GM18508 (cell line): Measurements from ENCODE around the gene GRHL3.

Experiments
- ATAC-seq: cut with Tn5 transposase; IDR thresholded peaks from one replicate; pipeline ENCODE4 v1.9.1; 2021; ENCODE audit warnings: moderate number of reproducible peaks; ENCODE audit not compliant: insufficient read depth, unreplicated experiment

Gene GRHL3

GRCh38 chr1:24317081-24317480 lies 2.1 kb upstream of the GRHL3 start:
- no peak for ATAC-seq

DNA sequence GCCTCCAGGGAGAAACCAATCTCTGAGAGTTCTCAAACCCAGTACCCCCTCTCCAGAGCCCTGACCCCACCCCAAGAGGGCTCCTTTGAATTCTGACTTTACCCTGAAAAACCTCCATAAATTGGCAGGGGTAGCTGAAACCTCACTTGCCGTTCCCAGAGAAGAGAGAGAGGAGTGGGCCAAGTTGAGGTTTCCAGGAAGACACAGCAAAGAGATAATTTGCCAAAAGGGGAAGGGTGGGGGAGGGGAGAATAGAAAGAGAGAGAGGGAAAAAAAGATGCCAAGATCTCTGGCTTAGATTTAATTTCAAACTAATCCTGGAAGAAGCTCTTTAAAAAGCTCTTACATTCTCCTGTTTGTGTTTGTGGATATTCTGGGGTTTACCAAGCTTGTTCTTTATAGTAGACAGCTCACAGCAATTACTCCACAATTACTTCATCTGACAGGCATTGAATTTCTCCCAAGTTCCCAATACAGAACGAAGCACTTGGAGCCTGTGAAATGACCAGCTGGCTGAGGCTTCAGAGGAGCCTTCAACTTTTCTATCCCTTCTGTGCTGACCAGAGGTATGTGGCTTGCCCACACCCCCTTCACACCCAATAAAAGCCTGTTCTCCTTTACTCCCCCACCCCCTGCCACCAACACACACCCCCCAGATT lies 1.1 kb upstream of the GRHL3 start:
- no peak for ATAC-seq

- ATAC-seq: no peak
Observed at GRCh38 chr1:24318615-24319311, 394 bp upstream of the GRHL3 start.

GRCh38 chr1:24319962-24320361 lies 805 bp downstream of the GRHL3 start:
- ATAC-seq: no peak

GRCh38 chr1:24321126-24321525 lies 2.0 kb downstream of the GRHL3 start:
- ATAC-seq: no peak

GRCh38 chr1:24321697-24322469 lies 2.7 kb downstream of the GRHL3 start:
- ATAC-seq: no peak

GRCh38 chr1:24322470-24323177 lies 3.5 kb downstream of the GRHL3 start:
- ATAC-seq: no peak

DNA sequence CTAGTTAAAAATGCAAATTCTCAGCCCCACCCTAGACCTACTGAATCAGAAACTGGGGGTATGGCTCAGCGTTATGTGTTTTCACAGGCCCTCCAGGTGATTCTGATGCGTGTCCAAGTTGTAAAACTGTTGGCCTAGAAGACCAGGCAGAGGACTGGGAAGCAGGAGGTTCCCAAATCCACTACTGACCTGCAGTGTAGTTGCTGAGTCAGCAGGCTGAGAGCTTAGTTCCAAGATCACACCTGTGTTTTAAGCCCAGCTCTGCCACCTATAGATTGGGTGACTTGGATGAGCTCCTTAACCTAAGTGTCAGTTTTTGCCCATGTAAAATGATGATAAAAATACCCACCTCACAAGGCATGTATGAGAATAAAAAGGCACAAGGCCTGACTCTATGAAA lies 4.1 kb downstream of the GRHL3 start:
- ATAC-seq: no peak

DNA sequence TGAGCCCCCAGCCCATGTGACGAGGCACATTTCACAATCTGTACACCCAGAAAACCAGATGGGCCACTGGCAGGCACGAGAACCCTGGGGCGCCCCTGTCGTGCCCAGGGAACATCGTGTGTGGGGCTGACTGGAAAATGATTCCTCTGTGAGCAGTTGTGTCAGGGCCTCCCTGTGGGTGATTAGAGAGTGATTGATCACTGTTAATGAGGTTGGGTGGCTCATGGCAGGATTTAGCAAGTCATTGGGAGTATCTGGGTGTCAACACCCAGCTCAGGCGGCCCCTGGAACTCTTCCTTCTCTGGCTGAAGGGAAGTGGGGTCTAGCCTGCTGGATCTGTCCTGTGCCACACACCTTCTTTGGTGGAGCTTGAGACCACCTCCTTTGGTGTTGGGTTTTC lies 5.7 kb downstream of the GRHL3 start:
- ATAC-seq: no peak

DNA sequence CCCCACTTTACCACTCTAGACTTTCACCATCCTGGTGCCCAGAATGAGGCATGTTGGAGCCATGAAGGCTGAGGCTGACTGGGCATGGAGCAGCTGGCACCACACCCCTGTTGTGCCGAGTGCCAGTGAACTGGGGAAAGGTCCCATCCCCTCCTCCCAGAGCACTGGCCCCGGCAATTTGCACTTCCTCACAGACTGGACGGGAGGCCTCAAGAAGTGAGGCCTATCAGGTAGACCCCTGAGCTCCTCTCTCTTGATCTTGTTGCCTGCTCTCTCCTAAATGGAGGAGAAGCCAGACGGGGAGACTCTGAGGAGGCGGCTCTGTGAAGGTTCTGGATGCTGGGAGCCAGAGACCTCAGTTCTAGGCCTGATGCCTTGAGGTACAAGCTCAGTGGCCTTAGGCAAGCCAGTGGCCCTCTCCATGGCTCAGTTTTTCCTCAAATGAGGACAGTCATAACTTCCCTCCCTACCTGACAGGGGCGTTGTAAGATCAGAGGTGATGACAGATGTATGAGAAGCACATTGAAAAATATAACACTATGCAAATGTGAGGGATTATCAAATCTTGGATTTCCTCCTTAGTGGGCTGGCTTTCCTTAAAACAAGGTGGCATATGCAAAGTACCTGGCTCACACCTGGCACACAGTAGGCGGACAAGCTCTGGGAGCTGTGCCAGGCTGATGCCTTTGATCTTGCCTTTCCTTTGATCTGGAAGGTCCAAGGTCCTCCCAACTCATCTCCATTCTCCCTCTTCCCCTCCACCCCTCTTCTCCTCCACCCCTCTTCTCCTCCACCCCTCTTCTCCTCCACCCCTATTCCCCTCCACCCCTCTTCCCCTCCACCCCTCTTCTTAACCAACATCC lies 6.7 kb downstream of the GRHL3 start:
- no peak for ATAC-seq

GRCh38 chr1:24327486-24327885 lies 8.3 kb downstream of the GRHL3 start:
- no peak for ATAC-seq

DNA sequence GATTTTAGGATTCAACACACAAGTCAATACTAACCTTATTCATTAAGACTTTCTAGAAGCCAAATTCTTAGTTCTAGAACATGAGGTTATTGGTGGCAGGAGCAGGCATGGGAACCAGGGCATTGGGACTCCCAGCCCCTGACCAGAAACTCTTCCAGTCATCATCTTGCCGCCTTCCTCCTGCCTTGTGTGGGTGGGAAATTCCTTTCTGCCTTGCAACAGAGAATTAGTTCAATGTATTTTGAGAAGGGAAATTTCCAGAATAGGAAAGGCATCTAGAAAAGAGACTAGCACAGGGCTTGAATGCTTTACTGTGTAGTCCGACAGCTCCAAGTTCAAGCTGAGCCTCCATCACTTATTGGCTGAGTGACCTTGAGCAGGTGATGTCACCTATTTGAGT lies 8.7 kb downstream of the GRHL3 start:
- ATAC-seq: no peak

- no peak for ATAC-seq
Observed at GRCh38 chr1:24329331-24329730, 10.2 kb downstream of the GRHL3 start.

DNA sequence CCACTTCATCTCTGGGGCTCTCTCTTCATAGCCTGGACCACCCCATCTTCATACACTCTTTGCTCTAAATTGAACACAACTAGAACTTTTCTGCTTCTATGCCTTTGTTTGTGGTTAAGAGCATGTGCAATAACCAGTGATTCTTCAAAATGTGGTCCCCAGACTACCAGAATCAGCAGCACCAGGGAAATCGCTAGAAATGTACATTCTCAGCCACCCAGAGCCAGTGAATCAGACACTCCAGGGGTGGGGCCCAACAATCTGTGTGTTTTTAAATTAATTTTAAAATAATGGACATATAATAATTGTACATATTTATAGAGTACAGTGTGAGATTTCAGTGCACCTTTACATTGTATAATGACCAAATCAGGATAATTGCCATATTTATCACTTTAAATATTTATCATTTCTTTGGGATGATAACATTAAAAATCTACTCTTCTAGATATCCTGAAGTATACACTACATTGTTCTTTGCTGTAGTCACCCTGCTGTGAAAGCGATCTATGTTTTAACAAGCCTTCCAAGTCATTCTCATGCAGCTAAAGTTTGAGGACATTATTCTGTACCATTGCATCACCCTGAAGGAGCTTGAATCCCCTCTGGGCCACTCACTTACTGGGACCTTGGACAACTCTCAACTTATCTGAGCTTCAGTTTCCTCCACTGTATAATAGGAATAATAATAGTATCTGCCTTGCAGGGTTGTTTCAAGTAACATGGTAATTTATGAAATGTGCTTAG lies 10.8 kb downstream of the GRHL3 start:
- no peak for ATAC-seq

GRCh38 chr1:24331961-24332673 lies 13.0 kb downstream of the GRHL3 start:
- ATAC-seq: no peak

DNA sequence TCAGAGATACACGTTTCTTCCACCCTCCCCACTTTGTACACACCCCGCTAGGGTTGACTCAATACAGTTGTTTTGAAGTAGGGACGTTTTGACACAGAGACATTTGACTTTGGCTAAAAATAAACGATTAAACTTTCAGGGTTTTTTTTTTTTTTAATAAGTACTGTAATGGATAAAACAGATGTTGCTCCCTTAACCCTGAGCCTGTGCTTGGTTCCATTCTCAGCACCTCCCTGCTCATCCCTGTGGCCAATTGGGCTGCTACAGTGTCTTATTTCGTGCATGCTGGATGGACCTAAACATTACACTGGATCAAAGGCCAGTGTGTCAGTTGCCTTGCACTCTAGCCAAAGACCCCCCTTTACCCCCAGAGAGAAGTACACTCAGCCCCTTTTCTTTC lies 16.9 kb downstream of the GRHL3 start:
- ATAC-seq: no peak

DNA sequence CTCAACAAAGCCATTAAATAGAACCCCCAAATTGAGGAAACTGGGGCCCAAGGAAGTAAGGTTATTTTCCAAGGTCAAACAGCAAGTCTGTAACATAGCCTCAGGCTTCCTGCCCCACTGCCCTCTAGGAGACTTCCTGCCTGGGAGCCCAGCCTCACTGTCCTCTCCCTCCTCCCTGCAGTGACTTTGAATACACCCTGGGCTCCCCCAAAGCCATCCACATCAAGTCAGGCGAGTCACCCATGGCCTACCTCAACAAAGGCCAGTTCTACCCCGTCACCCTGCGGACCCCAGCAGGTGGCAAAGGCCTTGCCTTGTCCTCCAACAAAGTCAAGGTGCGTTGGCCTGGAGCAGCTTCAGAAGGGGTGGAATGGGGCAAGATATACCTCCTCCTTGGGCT lies 18.3 kb downstream of the GRHL3 start:
- no peak for ATAC-seq

GRCh38 chr1:24338447-24338846 lies 19.3 kb downstream of the GRHL3 start:
- ATAC-seq: no peak

DNA sequence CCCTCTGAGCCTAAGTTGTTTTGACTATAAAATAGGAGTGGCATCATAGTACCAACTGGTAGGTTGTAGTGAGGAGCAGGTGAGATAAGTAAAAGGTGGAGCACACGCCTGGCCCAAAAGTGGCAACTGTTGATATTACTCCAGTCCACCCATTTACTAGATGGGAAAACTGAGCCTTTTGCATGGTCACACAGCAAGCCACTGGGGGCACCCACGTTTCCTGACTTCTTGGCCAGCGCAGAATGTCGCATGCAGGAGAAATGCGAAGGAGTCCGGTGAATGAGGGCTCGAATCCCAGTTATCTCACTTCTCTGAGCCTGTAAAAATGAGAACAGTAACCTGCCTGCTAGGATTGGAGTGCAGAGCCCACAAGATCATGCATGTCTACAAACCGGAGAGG lies 20.8 kb downstream of the GRHL3 start:
- no peak for ATAC-seq
